Activated naive CD4-positive, alpha-beta T cell treated with anti-CD3 and anti-CD28 coated beads, Interleukin-2, amount 50 U/mL, for 24 hours (primary cell): ENCODE results near the gene RPS3.
"Not testable (repeated sequence)": the region's sequence is repeated elsewhere in the genome, so short reads cannot be mapped to it uniquely, and the experiment has no call there.

Experiments used
- H3K27ac Mint-ChIP-seq: one replicate; pipeline ENCODE4 v1.8.0; 2021; ENCODE audit warnings: mild to moderate bottlenecking, mixed read lengths
- H3K27me3 Mint-ChIP-seq: one replicate; pipeline ENCODE4 v1.8.0; 2021; ENCODE audit warnings: mixed read lengths
- H3K36me3 Mint-ChIP-seq: one replicate; pipeline ENCODE4 v1.8.0; 2021; ENCODE audit warnings: mixed read lengths
- H3K4me1 Mint-ChIP-seq: one replicate; pipeline ENCODE4 v1.8.0; 2021; ENCODE audit warnings: mixed read lengths
- H3K4me3 Mint-ChIP-seq: one replicate; pipeline ENCODE4 v1.8.0; 2021; ENCODE audit warnings: mild to moderate bottlenecking, mixed read lengths
- H3K9me3 Mint-ChIP-seq: one replicate; pipeline ENCODE4 v1.8.0; 2021; ENCODE audit warnings: mixed read lengths

The RPS3 gene

DNA sequence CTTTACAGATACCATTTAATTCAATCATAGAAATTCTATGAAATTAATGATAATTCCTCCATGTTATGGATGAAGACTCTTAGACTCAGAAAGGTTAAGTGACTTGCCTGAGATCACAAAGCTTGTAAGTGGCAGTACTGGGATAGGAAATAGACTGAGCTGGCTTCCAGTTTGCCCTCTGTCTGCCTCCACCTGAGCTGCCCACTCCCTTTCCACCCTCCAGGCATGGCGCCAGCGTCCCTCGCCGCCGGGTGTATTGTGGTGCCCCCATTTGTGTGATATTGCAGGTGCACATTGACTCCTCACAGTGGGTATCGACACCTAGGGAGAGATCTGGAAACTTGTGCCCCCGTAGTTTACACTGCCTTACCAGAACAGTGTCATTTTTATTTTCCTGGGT lies 9.4 kb upstream of the RPS3 start:
- no peaks in the 10 kb centered on the region for H3K27me3 Mint-ChIP-seq
- H3K4me1 Mint-ChIP-seq = no peaks in the 10 kb centered on the region
- no peaks in the 10 kb centered on the region for H3K9me3 Mint-ChIP-seq
- no peak overlapping the region for H3K4me3 Mint-ChIP-seq
- no peak overlapping the region for H3K27ac Mint-ChIP-seq
- H3K36me3 Mint-ChIP-seq = no peaks in the 10 kb centered on the region

- H3K4me1 Mint-ChIP-seq = peaks cover 3% of the 10 kb centered on the region
- H3K4me3 Mint-ChIP-seq = no peak overlapping the region
- peaks cover under 1% of the 10 kb centered on the region for H3K36me3 Mint-ChIP-seq
- H3K27me3 Mint-ChIP-seq = no peaks in the 10 kb centered on the region
- peak overlapping the region; percentile 30 for H3K27ac Mint-ChIP-seq
- no peaks in the 10 kb centered on the region for H3K9me3 Mint-ChIP-seq
Observed at GRCh38 chr11:75394085-75394840, 5.1 kb upstream of the RPS3 start.

DNA sequence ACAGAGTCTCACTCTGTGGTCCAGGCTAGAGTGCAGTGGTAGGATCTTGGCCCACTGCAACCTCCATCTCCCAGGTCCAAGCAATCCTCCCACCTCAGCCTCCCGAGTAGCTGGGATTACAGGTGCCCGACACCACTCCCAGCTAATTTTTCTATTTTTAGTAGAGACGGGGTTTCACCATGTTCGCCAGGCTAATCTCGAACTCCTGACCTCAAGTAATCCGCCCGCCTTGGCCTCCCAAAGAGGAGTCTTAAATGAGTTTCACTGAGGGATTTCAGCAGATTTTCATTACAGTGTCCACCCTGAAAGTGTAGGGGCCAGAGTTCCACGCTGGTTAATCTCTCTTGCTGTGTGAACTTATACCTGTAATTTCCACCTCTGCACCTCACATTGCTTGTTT lies 412 bp upstream of the RPS3 start:
- H3K4me1 Mint-ChIP-seq = peaks cover 30% of the 10 kb centered on the region
- no peak overlapping the region for H3K4me3 Mint-ChIP-seq
- no peaks in the 10 kb centered on the region for H3K9me3 Mint-ChIP-seq
- H3K27ac Mint-ChIP-seq = peak overlapping the region; percentile 97
- peaks cover 40% of the 10 kb centered on the region for H3K36me3 Mint-ChIP-seq
- no peaks in the 10 kb centered on the region for H3K27me3 Mint-ChIP-seq

DNA sequence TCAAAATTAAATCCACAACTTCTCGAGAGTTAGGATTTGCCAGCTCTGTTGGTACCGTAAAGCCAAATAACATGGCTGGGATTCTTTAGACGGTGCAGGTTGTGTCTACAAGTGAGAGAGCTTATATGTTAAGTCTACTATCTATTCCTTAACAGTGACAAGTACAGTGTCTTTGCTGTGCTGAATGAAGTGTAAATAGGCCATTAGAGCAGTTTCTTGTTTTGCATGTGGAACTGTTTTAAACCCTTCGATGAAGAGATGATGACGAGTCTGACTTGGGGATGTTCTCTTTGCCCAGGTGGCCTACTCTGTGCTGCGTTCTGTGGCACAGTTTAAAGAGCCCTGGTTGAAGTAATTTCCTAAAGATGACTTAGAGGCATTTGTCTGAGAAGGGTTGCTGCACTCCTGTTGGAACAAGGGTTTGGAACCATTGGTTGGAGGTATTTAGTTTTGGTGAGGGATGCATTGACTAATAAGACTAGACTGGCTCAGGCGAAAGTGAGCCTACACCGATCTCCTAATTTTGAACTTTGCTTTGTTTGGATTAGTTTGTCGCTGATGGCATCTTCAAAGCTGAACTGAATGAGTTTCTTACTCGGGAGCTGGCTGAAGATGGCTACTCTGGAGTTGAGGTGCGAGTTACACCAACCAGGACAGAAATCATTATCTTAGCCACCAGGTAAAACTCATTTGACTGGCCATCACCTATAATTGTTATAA lies 988 bp downstream of the RPS3 start:
- Mint-ChIP-seq H3K36me3 (peaks cover 46% of the 10 kb centered on the region), H3K9me3 (no peaks in the 10 kb centered on the region), H3K4me1 (peaks cover 38% of the 10 kb centered on the region), H3K27ac (peak overlapping the region; percentile 97), H3K27me3 (no peaks in the 10 kb centered on the region), H3K4me3 (peak overlapping the region; percentile 98)

DNA sequence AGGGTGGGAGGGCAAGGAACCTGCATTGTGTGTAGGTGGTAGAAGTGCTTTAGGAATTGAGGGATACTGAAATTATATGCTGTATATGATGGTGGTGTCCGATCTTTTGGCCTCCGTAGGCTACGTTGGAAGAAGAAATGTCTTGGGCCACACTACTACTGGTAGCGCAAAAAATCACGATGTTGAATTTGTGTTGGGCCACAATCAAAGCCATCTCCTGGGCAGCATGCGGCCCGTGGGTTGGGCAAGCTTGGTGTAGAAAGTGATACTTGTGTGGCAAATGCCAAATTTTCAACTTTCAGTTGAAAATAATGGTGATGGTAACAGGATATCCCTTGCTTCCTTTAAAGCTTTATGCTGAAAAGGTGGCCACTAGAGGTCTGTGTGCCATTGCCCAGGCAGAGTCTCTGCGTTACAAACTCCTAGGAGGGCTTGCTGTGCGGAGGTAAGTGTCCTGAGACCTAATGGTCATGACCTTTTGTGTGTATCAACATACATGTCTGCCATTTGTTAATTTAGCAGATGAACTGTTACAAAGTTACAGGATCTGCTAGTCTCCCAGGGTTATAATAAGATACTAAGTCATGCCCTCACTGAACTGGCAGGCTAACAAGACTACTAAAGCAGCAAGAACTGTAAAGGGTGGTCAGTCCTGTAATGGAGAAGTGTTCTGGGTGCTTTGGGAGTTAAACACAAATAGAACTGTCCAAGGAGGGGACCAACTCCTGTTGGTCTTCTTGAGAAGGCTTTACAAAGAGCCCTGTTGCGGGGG lies 2.9 kb downstream of the RPS3 start:
- Mint-ChIP-seq H3K36me3 (peaks cover 46% of the 10 kb centered on the region), H3K4me1 (peaks cover 52% of the 10 kb centered on the region), H3K27ac (peak overlapping the region; percentile 95), H3K9me3 (no peaks in the 10 kb centered on the region), H3K4me3 (peak overlapping the region; percentile 98), H3K27me3 (no peaks in the 10 kb centered on the region)

DNA sequence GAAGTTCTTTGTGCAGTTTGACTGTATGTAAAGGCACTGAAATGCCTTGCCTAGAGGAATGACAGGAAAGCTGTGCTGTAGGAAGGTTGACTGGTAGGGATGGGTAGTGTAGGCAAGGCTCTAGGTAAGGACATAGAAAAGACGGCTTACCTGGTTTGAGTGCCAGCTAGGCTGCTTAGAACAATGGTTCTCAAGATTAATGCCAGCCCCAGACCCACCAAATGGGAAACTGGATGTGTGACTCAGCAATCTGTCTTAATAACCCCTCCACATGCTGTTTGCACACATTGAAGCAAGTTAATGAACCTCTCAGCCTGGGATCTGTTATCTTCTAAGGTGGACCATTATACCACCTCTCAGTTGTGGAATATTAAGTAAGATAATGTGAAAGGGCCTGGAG lies 3.7 kb downstream of the RPS3 start:
- peaks cover 50% of the 10 kb centered on the region for H3K36me3 Mint-ChIP-seq
- H3K9me3 Mint-ChIP-seq = no peaks in the 10 kb centered on the region
- peak overlapping the region; percentile 95 for H3K27ac Mint-ChIP-seq
- no peaks in the 10 kb centered on the region for H3K27me3 Mint-ChIP-seq
- H3K4me1 Mint-ChIP-seq = peaks cover 57% of the 10 kb centered on the region
- H3K4me3 Mint-ChIP-seq = peak overlapping the region; percentile 98

DNA sequence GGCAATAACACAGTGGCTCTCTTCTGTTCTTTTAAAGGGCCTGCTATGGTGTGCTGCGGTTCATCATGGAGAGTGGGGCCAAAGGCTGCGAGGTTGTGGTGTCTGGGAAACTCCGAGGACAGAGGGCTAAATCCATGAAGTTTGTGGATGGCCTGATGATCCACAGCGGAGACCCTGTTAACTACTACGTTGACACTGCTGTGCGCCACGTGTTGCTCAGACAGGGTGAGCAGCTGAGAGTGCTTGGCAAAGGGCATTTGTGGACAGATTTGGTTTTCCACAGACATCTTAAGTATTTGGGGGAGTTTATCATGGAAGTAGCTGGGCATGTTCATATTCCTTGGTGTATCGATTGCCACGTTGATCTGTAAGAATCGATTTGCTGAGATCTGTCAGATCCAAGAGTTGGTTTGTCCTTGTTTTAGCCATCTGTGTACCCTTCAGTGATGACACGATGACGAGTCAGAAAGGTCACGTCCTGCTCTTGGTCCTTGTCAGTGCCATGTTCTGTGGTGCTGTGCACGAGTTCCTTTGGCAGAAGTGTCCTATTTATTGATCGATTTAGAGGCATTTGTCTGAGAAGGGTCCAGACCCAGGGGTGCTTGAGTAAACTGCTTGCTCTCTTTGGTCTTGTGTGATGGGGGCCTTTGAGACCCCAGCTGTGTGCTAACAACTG lies 4.8 kb downstream of the RPS3 start:
- Mint-ChIP-seq H3K4me3 (peak overlapping the region; percentile 98), H3K36me3 (peaks cover 54% of the 10 kb centered on the region), H3K9me3 (no peaks in the 10 kb centered on the region), H3K27me3 (no peaks in the 10 kb centered on the region), H3K27ac (peak overlapping the region; percentile 95), H3K4me1 (peaks cover 57% of the 10 kb centered on the region)

GRCh38 chr11:75406338-75406777 lies 7.0 kb downstream of the RPS3 start:
- Mint-ChIP-seq H3K9me3 (no peaks in the 10 kb centered on the region), H3K36me3 (peaks cover 38% of the 10 kb centered on the region), H3K27ac (peak overlapping the region; percentile 69), H3K4me1 (peaks cover 54% of the 10 kb centered on the region), H3K4me3 (no peak overlapping the region), H3K27me3 (no peaks in the 10 kb centered on the region)

GRCh38 chr11:75408957-75409219 lies 9.6 kb downstream of the RPS3 start:
- Mint-ChIP-seq H3K4me3 (no peak overlapping the region), H3K27ac (peak overlapping the region; percentile 35), H3K4me1 (peaks cover 29% of the 10 kb centered on the region), H3K36me3 (peaks cover 18% of the 10 kb centered on the region), H3K27me3 (no peaks in the 10 kb centered on the region), H3K9me3 (no peaks in the 10 kb centered on the region)

GRCh38 chr11:75409971-75410370 lies 10.7 kb downstream of the RPS3 start:
- H3K27me3 Mint-ChIP-seq, H3K9me3 Mint-ChIP-seq, H3K27ac Mint-ChIP-seq, H3K4me3 Mint-ChIP-seq: not testable (repeated sequence)
- peaks cover 21% of the 10 kb centered on the region for H3K4me1 Mint-ChIP-seq
- peaks cover 13% of the 10 kb centered on the region for H3K36me3 Mint-ChIP-seq

GRCh38 chr11:75413146-75413545 lies 13.8 kb downstream of the RPS3 start:
- H3K9me3 Mint-ChIP-seq, H3K4me3 Mint-ChIP-seq, H3K4me1 Mint-ChIP-seq, H3K36me3 Mint-ChIP-seq, H3K27ac Mint-ChIP-seq, H3K27me3 Mint-ChIP-seq: not testable (repeated sequence)

GRCh38 chr11:75413864-75414263 lies 14.5 kb downstream of the RPS3 start:
- Mint-ChIP-seq H3K9me3 (no peaks in the 10 kb centered on the region), H3K4me1 (no peaks in the 10 kb centered on the region), H3K27ac (no peak overlapping the region), H3K4me3 (no peak overlapping the region), H3K27me3 (no peaks in the 10 kb centered on the region), H3K36me3 (peaks cover 6% of the 10 kb centered on the region)

GRCh38 chr11:75420224-75421034 lies 21.1 kb downstream of the RPS3 start:
- Mint-ChIP-seq H3K9me3 (no peaks in the 10 kb centered on the region), H3K27me3 (no peaks in the 10 kb centered on the region), H3K4me1 (no peaks in the 10 kb centered on the region), H3K36me3 (peaks cover 1% of the 10 kb centered on the region), H3K4me3 (no peak overlapping the region), H3K27ac (no peak overlapping the region)

- no peaks in the 10 kb centered on the region for H3K4me1 Mint-ChIP-seq
- H3K36me3 Mint-ChIP-seq = peaks cover 1% of the 10 kb centered on the region
- no peak overlapping the region for H3K4me3 Mint-ChIP-seq
- H3K27me3 Mint-ChIP-seq = no peaks in the 10 kb centered on the region
- no peaks in the 10 kb centered on the region for H3K9me3 Mint-ChIP-seq
- H3K27ac Mint-ChIP-seq = no peak overlapping the region
Observed at GRCh38 chr11:75421035-75421602, 21.8 kb downstream of the RPS3 start.

DNA sequence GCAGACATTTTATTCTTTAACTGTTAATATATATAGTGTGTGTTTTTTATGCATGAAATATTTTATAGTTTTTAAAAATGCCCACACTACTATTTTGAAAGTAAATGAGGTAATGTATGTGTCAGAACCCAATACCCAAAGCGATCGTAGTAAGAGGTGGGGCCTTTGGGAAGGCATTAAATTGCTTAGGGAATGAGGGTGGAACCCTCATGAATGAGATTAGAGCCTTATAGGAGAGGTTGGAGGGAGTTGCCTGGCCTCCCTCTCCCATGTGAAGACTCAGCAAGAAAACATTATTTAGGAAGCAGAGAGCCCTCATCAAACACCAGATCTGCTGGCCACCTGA lies 22.6 kb downstream of the RPS3 start:
- no peaks in the 10 kb centered on the region for H3K4me1 Mint-ChIP-seq
- H3K4me3 Mint-ChIP-seq = no peak overlapping the region
- H3K27me3 Mint-ChIP-seq = no peaks in the 10 kb centered on the region
- no peaks in the 10 kb centered on the region for H3K36me3 Mint-ChIP-seq
- H3K9me3 Mint-ChIP-seq = no peaks in the 10 kb centered on the region
- H3K27ac Mint-ChIP-seq = no peak overlapping the region
